SK-N-MC (cell line): ENCODE measurements around the gene USP47.

Source experiments
- EZH2 ChIP-seq: fragments of 200-600 bp; sonication (generic); IDR thresholded peaks from one replicate; pipeline ENCODE4 v1.6.1; 2017; ENCODE audit warnings: antibody characterized with exemption
- FOXP2 ChIP-seq: optimal IDR thresholded peaks from 2 replicates; pipeline ENCODE3; 2011; ENCODE audit warnings: mild to moderate bottlenecking, moderate library complexity; ENCODE audit not compliant: insufficient read depth; ENCODE audit errors: extremely low read length, control extremely low read depth
- POLR2AphosphoS5 ChIP-seq: IDR thresholded peaks from 2 replicates; pipeline ENCODE4 v1.6.1; 2012; ENCODE audit warnings: mild to moderate bottlenecking, low read depth, low read length, borderline replicate concordance

DNA sequence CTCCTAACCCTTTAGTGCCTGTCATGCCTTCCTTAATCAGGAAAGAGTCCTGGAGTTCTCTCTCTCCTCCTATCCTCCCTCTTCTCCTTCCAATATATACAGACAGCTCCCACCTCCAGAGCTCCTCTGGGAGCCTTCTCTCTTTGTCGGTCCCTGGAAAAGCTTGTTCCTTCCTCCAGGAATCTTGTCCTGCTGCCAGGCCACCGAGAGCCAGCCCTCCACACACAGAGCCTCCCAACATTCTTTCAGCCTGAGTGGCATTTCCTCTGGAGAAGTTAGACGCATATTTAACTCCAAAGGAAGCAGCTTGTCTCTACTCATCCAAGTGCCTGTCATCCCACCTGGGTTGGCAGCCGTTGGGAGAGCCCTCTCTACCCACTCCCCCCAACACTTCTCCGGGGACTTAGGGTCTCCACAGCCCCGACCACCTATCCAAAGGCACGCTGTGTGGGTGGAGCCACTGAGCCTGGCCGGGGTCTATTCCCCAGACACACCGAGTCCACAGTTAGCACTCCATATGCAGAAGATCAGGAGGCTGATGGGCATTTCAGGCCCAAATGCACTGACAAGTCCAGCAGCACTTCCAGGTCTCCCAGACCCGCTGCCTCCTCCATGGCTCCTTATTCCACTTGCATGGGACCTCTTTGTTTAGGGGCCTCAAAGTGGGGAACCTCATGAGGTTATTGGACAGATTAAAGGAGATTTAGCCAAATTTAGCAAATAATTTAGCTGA lies 135.6 kb downstream of the USP47 start:
- TF ChIP-seq EZH2 (no peak), FOXP2 (no peak), POLR2AphosphoS5 (no peak)
